Osteoblast (primary cell): Measurements from ENCODE around the gene ANKRD13B. TPM values are rescaled to one million over a fixed set of nuclear protein-coding genes. Genes with fewer than 3 reads are reported as not detected.

Experiments
- DNase-seq: peaks from one replicate; pipeline ENCODE4 v3.0.0; 2011; ENCODE audit warnings: low spot score, mixed read lengths; ENCODE audit not compliant: insufficient read length; ENCODE audit errors: missing footprints
- H2AFZ ChIP-seq: 2 replicates; pipeline ENCODE4 v1.6.0; 2011; ENCODE audit warnings: mild to moderate bottlenecking, low read length
- H3K27ac ChIP-seq: 2 replicates; pipeline ENCODE4 v1.5.1; 2011; ENCODE audit warnings: mild to moderate bottlenecking, low read depth, low read length, moderate library complexity
- H3K27me3 ChIP-seq: 2 replicates; pipeline ENCODE4 v1.6.0; 2012; ENCODE audit warnings: mild to moderate bottlenecking, control low read depth, inconsistent platforms, low read length, moderate library complexity; ENCODE audit not compliant: insufficient read depth
- H3K36me3 ChIP-seq: 2 replicates; pipeline ENCODE4 v1.5.1; 2011; ENCODE audit warnings: mild to moderate bottlenecking, low read length, control low read depth, moderate library complexity; ENCODE audit not compliant: insufficient read depth
- H3K4me1 ChIP-seq: 2 replicates; pipeline ENCODE4 v1.5.1; 2011; ENCODE audit warnings: mild to moderate bottlenecking, low read length, control low read depth, moderate library complexity; ENCODE audit not compliant: insufficient read depth
- H3K4me2 ChIP-seq: 2 replicates; pipeline ENCODE4 v1.6.0; 2011; ENCODE audit warnings: mild to moderate bottlenecking, low read length; ENCODE audit not compliant: insufficient read depth
- H3K4me3 ChIP-seq: fragments of 200-600 bp; sonication (generic); 3 replicates; pipeline ENCODE4 v1.5.1; 2012; ENCODE audit warnings: mild to moderate bottlenecking, low read length, inconsistent platforms; ENCODE audit not compliant: insufficient read depth
- H3K79me2 ChIP-seq: 2 replicates; pipeline ENCODE4 v1.6.0; 2012; ENCODE audit warnings: mild to moderate bottlenecking, low read length, control low read depth, inconsistent platforms; ENCODE audit not compliant: insufficient read depth
- H3K9me3 ChIP-seq: 2 replicates; pipeline ENCODE4 v1.5.1; 2011; ENCODE audit warnings: low read depth, low read length, control low read depth
- H4K20me1 ChIP-seq: 2 replicates; pipeline ENCODE4 v1.6.0; 2012; ENCODE audit warnings: mild to moderate bottlenecking, low read length, control low read depth; ENCODE audit not compliant: insufficient read depth
- total RNA-seq: library from RNA; depleted of rRNA; stranded (reverse); fragments of >200 nt; gene quantifications from 2 replicates; pipeline ENCODE4 v1.2.3, GENCODE V29; 2012
- TF ChIP-seq, protein P1 (sequence below): IDR thresholded peaks from 2 replicates; pipeline ENCODE4 v1.5.1; 2011; ENCODE audit warnings: mild to moderate bottlenecking, low read depth, low read length, moderate library complexity; ENCODE audit errors: extremely low read depth

Gene ANKRD13B
- total RNA-seq, 1 donor = 18.5 TPM

- TF ChIP-seq, protein P1, sequence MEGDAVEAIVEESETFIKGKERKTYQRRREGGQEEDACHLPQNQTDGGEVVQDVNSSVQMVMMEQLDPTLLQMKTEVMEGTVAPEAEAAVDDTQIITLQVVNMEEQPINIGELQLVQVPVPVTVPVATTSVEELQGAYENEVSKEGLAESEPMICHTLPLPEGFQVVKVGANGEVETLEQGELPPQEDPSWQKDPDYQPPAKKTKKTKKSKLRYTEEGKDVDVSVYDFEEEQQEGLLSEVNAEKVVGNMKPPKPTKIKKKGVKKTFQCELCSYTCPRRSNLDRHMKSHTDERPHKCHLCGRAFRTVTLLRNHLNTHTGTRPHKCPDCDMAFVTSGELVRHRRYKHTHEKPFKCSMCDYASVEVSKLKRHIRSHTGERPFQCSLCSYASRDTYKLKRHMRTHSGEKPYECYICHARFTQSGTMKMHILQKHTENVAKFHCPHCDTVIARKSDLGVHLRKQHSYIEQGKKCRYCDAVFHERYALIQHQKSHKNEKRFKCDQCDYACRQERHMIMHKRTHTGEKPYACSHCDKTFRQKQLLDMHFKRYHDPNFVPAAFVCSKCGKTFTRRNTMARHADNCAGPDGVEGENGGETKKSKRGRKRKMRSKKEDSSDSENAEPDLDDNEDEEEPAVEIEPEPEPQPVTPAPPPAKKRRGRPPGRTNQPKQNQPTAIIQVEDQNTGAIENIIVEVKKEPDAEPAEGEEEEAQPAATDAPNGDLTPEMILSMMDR = no peak
- peak; percentile 29 for DNase-seq
- H3K79me2 ChIP-seq = peaks cover 63% of the 10 kb centered on the region
- H3K4me3 ChIP-seq = no peak overlapping the region
- H3K9me3 ChIP-seq = no peaks in the 10 kb centered on the region
- H4K20me1 ChIP-seq = peaks cover 64% of the 10 kb centered on the region
- peaks cover 9% of the 10 kb centered on the region for H3K4me1 ChIP-seq
- no peak overlapping the region for H3K27ac ChIP-seq
- H2AFZ ChIP-seq = no peak overlapping the region
- H3K27me3 ChIP-seq = no peaks in the 10 kb centered on the region
- H3K36me3 ChIP-seq = peaks cover 17% of the 10 kb centered on the region
- no peak overlapping the region for H3K4me2 ChIP-seq
These were observed 10.6 kb upstream of the ANKRD13B start for GRCh38 chr17:29582254-29582765.

GRCh38 chr17:29582772-29583171 is 10.2 kb upstream of the ANKRD13B start:
- H3K79me2 ChIP-seq = peaks cover 68% of the 10 kb centered on the region
- no peak overlapping the region for H3K27ac ChIP-seq
- no peak overlapping the region for H3K4me2 ChIP-seq
- peaks cover 9% of the 10 kb centered on the region for H3K4me1 ChIP-seq
- H3K9me3 ChIP-seq = no peaks in the 10 kb centered on the region
- DNase-seq = peak; percentile 68
- H4K20me1 ChIP-seq = peaks cover 68% of the 10 kb centered on the region
- no peak overlapping the region for H3K4me3 ChIP-seq
- H2AFZ ChIP-seq = no peak overlapping the region
- TF ChIP-seq, protein P1 = no peak
- H3K36me3 ChIP-seq = peaks cover 17% of the 10 kb centered on the region
- no peaks in the 10 kb centered on the region for H3K27me3 ChIP-seq

GRCh38 chr17:29583324-29584248 is 9.3 kb upstream of the ANKRD13B start:
- Histone ChIP-seq H3K4me1 (peaks cover 13% of the 10 kb centered on the region), H3K79me2 (peaks cover 76% of the 10 kb centered on the region), H3K9me3 (no peaks in the 10 kb centered on the region), H4K20me1 (peaks cover 71% of the 10 kb centered on the region), H3K27me3 (no peaks in the 10 kb centered on the region), H2AFZ (no peak overlapping the region), H3K36me3 (peaks cover 17% of the 10 kb centered on the region), H3K4me3 (no peak overlapping the region), H3K27ac (no peak overlapping the region), H3K4me2 (no peak overlapping the region)
- TF ChIP-seq, protein P1 = no peak
- peak; percentile 80 for DNase-seq

DNA sequence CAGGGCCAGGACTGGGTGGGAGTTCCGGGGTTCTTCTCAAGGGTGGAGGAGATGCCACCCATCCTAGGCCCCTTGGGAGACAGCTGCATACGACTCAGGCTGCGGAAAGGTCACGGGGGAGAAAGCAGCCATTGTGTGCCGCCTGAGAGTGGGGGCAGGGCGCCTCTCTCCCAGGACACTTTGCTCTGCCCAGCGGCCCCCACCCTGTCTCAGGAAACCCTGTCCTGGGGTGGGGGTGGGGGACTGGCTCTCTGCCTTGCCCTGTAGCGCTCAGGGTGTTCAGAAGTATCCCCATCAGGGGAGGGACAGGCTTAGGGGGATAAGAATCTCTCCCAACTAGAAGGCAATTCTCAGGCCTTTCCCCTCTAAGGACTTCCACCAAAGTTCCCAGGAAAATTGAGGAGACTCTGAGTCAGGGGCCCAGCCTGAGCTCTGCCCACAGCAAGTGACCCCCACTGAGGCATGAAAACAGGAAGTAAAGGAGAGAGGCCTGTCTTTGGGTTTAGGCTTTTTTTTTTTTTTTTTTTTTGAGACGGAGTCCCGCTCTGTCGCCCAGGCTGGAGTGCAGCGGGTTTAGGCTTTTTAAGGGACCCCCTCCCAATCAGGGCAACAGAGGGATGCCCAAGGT is 8.4 kb upstream of the ANKRD13B start:
- peaks cover 13% of the 10 kb centered on the region for H3K36me3 ChIP-seq
- no peak overlapping the region for H2AFZ ChIP-seq
- H3K79me2 ChIP-seq = peaks cover 80% of the 10 kb centered on the region
- TF ChIP-seq, protein P1 = no peak
- no peaks in the 10 kb centered on the region for H3K27me3 ChIP-seq
- H3K9me3 ChIP-seq = no peaks in the 10 kb centered on the region
- H3K4me3 ChIP-seq = no peak overlapping the region
- no peak overlapping the region for H3K4me2 ChIP-seq
- no peak overlapping the region for H3K27ac ChIP-seq
- peaks cover 14% of the 10 kb centered on the region for H3K4me1 ChIP-seq
- DNase-seq = peak; percentile 57
- peaks cover 68% of the 10 kb centered on the region for H4K20me1 ChIP-seq
